B cell (primary cell): ENCODE data around the gene TRRAP.

Experiments
- CTCF ChIP-seq: fragments of 200-600 bp; IDR thresholded peaks from one replicate; pipeline ENCODE4 v1.8.0; 2022; ENCODE audit warnings: antibody characterized with exemption, mild to moderate bottlenecking
- EZH2 ChIP-seq: IDR thresholded peaks from 2 replicates; pipeline ENCODE4 v1.6.1; 2012; ENCODE audit warnings: borderline replicate concordance, low read depth, mild to moderate bottlenecking, moderate library complexity, low read length; ENCODE audit not compliant: insufficient read depth, poor library complexity, severe bottlenecking

GRCh38 chr7:98922392-98923187 is 44.3 kb downstream of the TRRAP start:
- TF ChIP-seq EZH2 (no peak), CTCF (no peak)
